GM23338 (cell line): ENCODE data around the gene PSMA2. TPM values are rescaled to one million over a fixed set of nuclear protein-coding genes. Genes with fewer than 3 reads are reported as not detected.

Source experiments
- ATAC-seq: fragments of 200-7000 bp; cut with Tn5 transposase; 3 replicates; pipeline ENCODE4 v1.9.1; 2020
- DNase-seq: peaks from one replicate; pipeline ENCODE4 v3.0.0-alpha.2; 2015; ENCODE audit warnings: low spot score
- H2AFZ ChIP-seq: fragments of 200-600 bp; sonication (generic); 2 replicates; pipeline ENCODE4 v1.8.0; 2016; ENCODE audit warnings: antibody characterized with exemption, mild to moderate bottlenecking, moderate library complexity
- H3F3A ChIP-seq: fragments of 200-600 bp; sonication (generic); replicated peaks from 2 replicates; pipeline ENCODE4 v1.8.0; 2017; ENCODE audit warnings: antibody characterized with exemption, mixed run types, low read depth
- H3K27ac ChIP-seq: fragments of 200-600 bp; sonication (generic); 2 replicates; pipeline ENCODE4 v1.6.1; 2016; ENCODE audit warnings: low read depth
- H3K27me3 ChIP-seq: fragments of 200-600 bp; sonication (generic); 2 replicates; pipeline ENCODE4 v1.8.0; 2016; ENCODE audit warnings: mild to moderate bottlenecking, mixed run types, moderate library complexity; ENCODE audit not compliant: insufficient read depth
- H3K36me3 ChIP-seq: fragments of 200-600 bp; sonication (generic); 2 replicates; pipeline ENCODE4 v1.8.0; 2016; ENCODE audit warnings: mild to moderate bottlenecking; ENCODE audit not compliant: insufficient read depth
- H3K4me1 ChIP-seq: fragments of 200-600 bp; sonication (generic); 2 replicates; pipeline ENCODE4 v1.8.0; 2016; ENCODE audit warnings: mild to moderate bottlenecking, moderate library complexity; ENCODE audit not compliant: insufficient read depth
- H3K4me2 ChIP-seq: fragments of 200-600 bp; sonication (generic); 2 replicates; pipeline ENCODE4 v1.7.1; 2017; ENCODE audit warnings: mixed run types
- H3K4me3 ChIP-seq: fragments of 200-600 bp; sonication (generic); 2 replicates; pipeline ENCODE4 v1.6.1; 2016; ENCODE audit warnings: mixed run types
- H3K79me2 ChIP-seq: fragments of 200-600 bp; sonication (generic); replicated peaks from 2 replicates; pipeline ENCODE4 v1.8.0; 2017; ENCODE audit warnings: mild to moderate bottlenecking; ENCODE audit not compliant: insufficient read depth
- H3K9me2 ChIP-seq: fragments of 200-600 bp; sonication (generic); 2 replicates; pipeline ENCODE4 v1.8.0; 2017; ENCODE audit not compliant: insufficient read depth
- H4K20me1 ChIP-seq: fragments of 200-600 bp; sonication (generic); replicated peaks from 2 replicates; pipeline ENCODE4 v1.8.0; 2017; ENCODE audit warnings: mild to moderate bottlenecking; ENCODE audit not compliant: insufficient read depth
- H3K27ac Mint-ChIP-seq: 2 replicates; pipeline ENCODE4 v1.8.0; 2020; ENCODE audit warnings: inconsistent platforms, mild to moderate bottlenecking, moderate library complexity, mixed read lengths
- H3K27me3 Mint-ChIP-seq: 3 replicates; pipeline ENCODE4 v1.8.0; 2022; ENCODE audit warnings: low read depth, mild to moderate bottlenecking, moderate library complexity, mixed read lengths, inconsistent platforms; ENCODE audit not compliant: insufficient read depth, poor library complexity
- H3K36me3 Mint-ChIP-seq: 3 replicates; pipeline ENCODE4 v1.8.0; 2021; ENCODE audit warnings: low read depth, mild to moderate bottlenecking, inconsistent platforms, moderate library complexity, mixed read lengths
- H3K4me1 Mint-ChIP-seq: 3 replicates; pipeline ENCODE4 v1.8.0; 2020; ENCODE audit warnings: mild to moderate bottlenecking, inconsistent platforms, mixed read lengths
- H3K4me3 Mint-ChIP-seq: 3 replicates; pipeline ENCODE4 v1.8.0; 2021; ENCODE audit warnings: moderate library complexity, mild to moderate bottlenecking, inconsistent platforms, mixed read lengths
- H3K9me3 Mint-ChIP-seq: 3 replicates; pipeline ENCODE4 v1.8.0; 2020; ENCODE audit warnings: moderate library complexity, mild to moderate bottlenecking, inconsistent platforms, mixed read lengths
- EZH2phosphoT487 ChIP-seq: fragments of 200-600 bp; sonication (generic); IDR thresholded peaks from one replicate; pipeline ENCODE4 v1.8.1; 2018; ENCODE audit warnings: antibody characterized with exemption; ENCODE audit not compliant: unreplicated experiment
- NANOG ChIP-seq: IDR thresholded peaks from 2 replicates; pipeline ENCODE4 v1.6.1; 2016; ENCODE audit warnings: antibody characterized with exemption, borderline replicate concordance
- STAT1 ChIP-seq: IDR thresholded peaks from one replicate; pipeline ENCODE4 v1.6.1; 2016; ENCODE audit warnings: antibody characterized with exemption; ENCODE audit not compliant: unreplicated experiment
- ZNF114 ChIP-seq: fragments of 250-450 bp; sonication (Bioruptor Pico); IDR thresholded peaks from 2 replicates; pipeline ENCODE4 v1.5.0; 2020; ENCODE audit warnings: mild to moderate bottlenecking, moderate library complexity
- polyA plus RNA-seq: library from polyadenylated mRNA; unstranded; fragments of >200 nt; fragmentation: Nextera tagmentation; extraction: Ambion mirVana; gene quantifications from 2 replicates; pipeline ENCODE4 v1.2.1, GENCODE V29; 2016
- total RNA-seq: library from RNA; depleted of rRNA; stranded (reverse); fragments of >200 nt; shearing (Covaris generic); gene quantifications from 2 replicates; pipeline ENCODE4 v1.2.3, GENCODE V29; 2014
- TF ChIP-seq, protein P1 (sequence below): fragments of 250-450 bp; sonication (Bioruptor Pico); IDR thresholded peaks from 2 replicates; pipeline ENCODE4 v1.5.0; 2020; ENCODE audit warnings: mild to moderate bottlenecking, moderate library complexity
- TF ChIP-seq, protein P2 (sequence below), 2 experiments: fragments of 200-600 bp in 1 of 2; sonication (generic) in 1 of 2; conservative IDR thresholded peaks; 2 replicates each; pipeline versions ENCODE4 v1.5.1 to v1.6.1; 2016 to 2017; ENCODE audit warnings: antibody characterized with exemption in 2 of 2, low read depth in 2 of 2, mild to moderate bottlenecking in 2 of 2, moderate library complexity in 1 of 2
- TF ChIP-seq, protein P3 (sequence below): IDR thresholded peaks from 2 replicates; pipeline ENCODE4 v1.6.1; 2016; ENCODE audit warnings: antibody characterized with exemption

Gene PSMA2
- total and polyA plus RNA-seq, 2 experiments from 2014 or later = 178 to 678 TPM

DNA sequence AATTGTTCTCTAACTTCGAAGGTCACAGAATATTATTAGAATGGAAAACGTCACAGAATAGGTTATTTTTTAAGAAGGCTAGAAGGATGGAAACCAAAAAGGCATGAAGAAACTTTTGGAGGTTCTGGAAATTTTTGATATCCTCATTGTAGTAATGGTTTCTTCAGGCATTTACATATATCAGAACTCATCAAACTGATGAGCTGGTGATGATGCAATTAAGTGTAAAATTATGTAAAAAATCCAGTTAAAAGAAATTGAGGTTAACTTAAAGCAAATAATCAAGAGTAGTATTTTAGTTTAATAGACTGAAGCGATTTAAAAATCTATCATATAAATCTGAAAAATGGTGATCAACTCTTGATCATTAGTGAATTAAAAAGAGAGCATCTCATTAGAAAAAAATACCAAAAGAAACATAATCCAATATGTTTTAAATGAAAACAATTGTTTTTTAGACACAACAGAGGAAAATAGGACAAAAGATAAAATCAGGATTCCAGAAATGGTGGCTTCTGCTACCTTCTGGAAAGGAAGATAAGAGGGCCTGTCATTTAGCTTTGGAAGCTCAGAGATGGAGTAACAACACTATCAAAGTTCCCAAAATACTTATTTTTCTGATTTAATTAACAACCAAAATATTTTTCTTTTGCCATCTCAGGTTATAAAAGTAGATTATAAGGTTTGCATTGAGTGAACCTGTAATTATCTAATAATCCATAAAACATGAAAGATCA, 9.8 kb downstream of the PSMA2 start:
- Histone ChIP-seq H3K9me2 (no peaks in the 10 kb centered on the region), H4K20me1 (peaks cover 28% of the 10 kb centered on the region; the same call in 1 of the 2 replicates), H3K4me1 (no peaks in the 10 kb centered on the region), H3K27me3 (no peaks in the 10 kb centered on the region), H3F3A (no peaks in the 10 kb centered on the region), H3K79me2 (peaks cover 32% of the 10 kb centered on the region), H3K4me3 (no peak overlapping the region), H3K36me3 (peaks cover 79% of the 10 kb centered on the region), H2AFZ (no peak overlapping the region), H3K27ac (no peak overlapping the region), H3K4me2 (no peak overlapping the region)
- no peak overlapping the region for H3K4me3 Mint-ChIP-seq
- DNase-seq (no peak), ATAC-seq (no peak)
- peaks cover 89% of the 10 kb centered on the region for H3K36me3 Mint-ChIP-seq
- H3K27me3 Mint-ChIP-seq = peaks cover 5% of the 10 kb centered on the region
- H3K27ac Mint-ChIP-seq = no peak overlapping the region
- no peaks in the 10 kb centered on the region for H3K4me1 Mint-ChIP-seq
- TF ChIP-seq NANOG (no peak), EZH2phosphoT487 (no peak), STAT1 (no peak), ZNF114 (no peak)
- TF ChIP-seq, protein P1, sequence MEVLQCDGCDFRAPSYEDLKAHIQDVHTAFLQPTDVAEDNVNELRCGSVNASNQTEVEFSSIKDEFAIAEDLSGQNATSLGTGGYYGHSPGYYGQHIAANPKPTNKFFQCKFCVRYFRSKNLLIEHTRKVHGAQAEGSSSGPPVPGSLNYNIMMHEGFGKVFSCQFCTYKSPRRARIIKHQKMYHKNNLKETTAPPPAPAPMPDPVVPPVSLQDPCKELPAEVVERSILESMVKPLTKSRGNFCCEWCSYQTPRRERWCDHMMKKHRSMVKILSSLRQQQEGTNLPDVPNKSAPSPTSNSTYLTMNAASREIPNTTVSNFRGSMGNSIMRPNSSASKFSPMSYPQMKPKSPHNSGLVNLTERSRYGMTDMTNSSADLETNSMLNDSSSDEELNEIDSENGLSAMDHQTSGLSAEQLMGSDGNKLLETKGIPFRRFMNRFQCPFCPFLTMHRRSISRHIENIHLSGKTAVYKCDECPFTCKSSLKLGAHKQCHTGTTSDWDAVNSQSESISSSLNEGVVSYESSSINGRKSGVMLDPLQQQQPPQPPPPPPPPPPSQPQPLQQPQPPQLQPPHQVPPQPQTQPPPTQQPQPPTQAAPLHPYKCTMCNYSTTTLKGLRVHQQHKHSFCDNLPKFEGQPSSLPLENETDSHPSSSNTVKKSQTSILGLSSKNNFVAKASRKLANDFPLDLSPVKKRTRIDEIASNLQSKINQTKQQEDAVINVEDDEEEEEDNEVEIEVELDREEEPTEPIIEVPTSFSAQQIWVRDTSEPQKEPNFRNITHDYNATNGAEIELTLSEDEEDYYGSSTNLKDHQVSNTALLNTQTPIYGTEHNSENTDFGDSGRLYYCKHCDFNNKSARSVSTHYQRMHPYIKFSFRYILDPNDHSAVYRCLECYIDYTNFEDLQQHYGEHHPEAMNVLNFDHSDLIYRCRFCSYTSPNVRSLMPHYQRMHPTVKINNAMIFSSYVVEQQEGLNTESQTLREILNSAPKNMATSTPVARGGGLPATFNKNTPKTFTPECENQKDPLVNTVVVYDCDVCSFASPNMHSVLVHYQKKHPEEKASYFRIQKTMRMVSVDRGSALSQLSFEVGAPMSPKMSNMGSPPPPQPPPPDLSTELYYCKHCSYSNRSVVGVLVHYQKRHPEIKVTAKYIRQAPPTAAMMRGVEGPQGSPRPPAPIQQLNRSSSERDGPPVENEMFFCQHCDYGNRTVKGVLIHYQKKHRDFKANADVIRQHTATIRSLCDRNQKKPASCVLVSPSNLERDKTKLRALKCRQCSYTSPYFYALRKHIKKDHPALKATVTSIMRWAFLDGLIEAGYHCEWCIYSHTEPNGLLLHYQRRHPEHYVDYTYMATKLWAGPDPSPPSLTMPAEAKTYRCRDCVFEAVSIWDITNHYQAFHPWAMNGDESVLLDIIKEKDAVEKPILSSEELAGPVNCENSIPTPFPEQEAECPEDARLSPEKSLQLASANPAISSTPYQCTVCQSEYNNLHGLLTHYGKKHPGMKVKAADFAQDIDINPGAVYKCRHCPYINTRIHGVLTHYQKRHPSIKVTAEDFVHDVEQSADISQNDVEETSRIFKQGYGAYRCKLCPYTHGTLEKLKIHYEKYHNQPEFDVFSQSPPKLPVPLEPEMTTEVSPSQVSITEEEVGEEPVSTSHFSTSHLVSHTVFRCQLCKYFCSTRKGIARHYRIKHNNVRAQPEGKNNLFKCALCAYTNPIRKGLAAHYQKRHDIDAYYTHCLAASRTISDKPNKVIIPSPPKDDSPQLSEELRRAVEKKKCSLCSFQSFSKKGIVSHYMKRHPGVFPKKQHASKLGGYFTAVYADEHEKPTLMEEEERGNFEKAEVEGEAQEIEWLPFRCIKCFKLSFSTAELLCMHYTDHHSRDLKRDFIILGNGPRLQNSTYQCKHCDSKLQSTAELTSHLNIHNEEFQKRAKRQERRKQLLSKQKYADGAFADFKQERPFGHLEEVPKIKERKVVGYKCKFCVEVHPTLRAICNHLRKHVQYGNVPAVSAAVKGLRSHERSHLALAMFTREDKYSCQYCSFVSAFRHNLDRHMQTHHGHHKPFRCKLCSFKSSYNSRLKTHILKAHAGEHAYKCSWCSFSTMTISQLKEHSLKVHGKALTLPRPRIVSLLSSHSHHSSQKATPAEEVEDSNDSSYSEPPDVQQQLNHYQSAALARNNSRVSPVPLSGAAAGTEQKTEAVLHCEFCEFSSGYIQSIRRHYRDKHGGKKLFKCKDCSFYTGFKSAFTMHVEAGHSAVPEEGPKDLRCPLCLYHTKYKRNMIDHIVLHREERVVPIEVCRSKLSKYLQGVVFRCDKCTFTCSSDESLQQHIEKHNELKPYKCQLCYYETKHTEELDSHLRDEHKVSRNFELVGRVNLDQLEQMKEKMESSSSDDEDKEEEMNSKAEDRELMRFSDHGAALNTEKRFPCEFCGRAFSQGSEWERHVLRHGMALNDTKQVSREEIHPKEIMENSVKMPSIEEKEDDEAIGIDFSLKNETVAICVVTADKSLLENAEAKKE (CRISPR knock-in tag) = no peak
- TF ChIP-seq, protein P2, sequence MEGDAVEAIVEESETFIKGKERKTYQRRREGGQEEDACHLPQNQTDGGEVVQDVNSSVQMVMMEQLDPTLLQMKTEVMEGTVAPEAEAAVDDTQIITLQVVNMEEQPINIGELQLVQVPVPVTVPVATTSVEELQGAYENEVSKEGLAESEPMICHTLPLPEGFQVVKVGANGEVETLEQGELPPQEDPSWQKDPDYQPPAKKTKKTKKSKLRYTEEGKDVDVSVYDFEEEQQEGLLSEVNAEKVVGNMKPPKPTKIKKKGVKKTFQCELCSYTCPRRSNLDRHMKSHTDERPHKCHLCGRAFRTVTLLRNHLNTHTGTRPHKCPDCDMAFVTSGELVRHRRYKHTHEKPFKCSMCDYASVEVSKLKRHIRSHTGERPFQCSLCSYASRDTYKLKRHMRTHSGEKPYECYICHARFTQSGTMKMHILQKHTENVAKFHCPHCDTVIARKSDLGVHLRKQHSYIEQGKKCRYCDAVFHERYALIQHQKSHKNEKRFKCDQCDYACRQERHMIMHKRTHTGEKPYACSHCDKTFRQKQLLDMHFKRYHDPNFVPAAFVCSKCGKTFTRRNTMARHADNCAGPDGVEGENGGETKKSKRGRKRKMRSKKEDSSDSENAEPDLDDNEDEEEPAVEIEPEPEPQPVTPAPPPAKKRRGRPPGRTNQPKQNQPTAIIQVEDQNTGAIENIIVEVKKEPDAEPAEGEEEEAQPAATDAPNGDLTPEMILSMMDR (conservative IDR thresholded peaks at IDR 0.05; ENCODE audit: low read depth in 2 of 2) = no peak
- TF ChIP-seq, protein P3, sequence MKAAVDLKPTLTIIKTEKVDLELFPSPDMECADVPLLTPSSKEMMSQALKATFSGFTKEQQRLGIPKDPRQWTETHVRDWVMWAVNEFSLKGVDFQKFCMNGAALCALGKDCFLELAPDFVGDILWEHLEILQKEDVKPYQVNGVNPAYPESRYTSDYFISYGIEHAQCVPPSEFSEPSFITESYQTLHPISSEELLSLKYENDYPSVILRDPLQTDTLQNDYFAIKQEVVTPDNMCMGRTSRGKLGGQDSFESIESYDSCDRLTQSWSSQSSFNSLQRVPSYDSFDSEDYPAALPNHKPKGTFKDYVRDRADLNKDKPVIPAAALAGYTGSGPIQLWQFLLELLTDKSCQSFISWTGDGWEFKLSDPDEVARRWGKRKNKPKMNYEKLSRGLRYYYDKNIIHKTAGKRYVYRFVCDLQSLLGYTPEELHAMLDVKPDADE = no peak
- no peaks in the 10 kb centered on the region for H3K9me3 Mint-ChIP-seq
